ENCODE data around the gene MDFI.

- TF ChIP-seq POLR2AphosphoS5 (IDR thresholded peaks at IDR 0.05): no peak
- TF ChIP-seq, protein P1, sequence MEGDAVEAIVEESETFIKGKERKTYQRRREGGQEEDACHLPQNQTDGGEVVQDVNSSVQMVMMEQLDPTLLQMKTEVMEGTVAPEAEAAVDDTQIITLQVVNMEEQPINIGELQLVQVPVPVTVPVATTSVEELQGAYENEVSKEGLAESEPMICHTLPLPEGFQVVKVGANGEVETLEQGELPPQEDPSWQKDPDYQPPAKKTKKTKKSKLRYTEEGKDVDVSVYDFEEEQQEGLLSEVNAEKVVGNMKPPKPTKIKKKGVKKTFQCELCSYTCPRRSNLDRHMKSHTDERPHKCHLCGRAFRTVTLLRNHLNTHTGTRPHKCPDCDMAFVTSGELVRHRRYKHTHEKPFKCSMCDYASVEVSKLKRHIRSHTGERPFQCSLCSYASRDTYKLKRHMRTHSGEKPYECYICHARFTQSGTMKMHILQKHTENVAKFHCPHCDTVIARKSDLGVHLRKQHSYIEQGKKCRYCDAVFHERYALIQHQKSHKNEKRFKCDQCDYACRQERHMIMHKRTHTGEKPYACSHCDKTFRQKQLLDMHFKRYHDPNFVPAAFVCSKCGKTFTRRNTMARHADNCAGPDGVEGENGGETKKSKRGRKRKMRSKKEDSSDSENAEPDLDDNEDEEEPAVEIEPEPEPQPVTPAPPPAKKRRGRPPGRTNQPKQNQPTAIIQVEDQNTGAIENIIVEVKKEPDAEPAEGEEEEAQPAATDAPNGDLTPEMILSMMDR (IDR thresholded peaks at IDR 0.05): no peak
Measured at GRCh38 chr6:41672816-41673703, 34.8 kb downstream of the MDFI start.
